ENCODE results near the gene PELO.

- TF ChIP-seq CTCF (IDR thresholded peaks at IDR 0.05; ENCODE audit: low read depth, low read length) (no peak), MYC (IDR thresholded peaks at IDR 0.05; ENCODE audit: low read depth, low read length) (no peak)
Observed at GRCh38 chr5:52804387-52804791, 16.7 kb downstream of the PELO start.
